ENCODE measurements around the gene DBNDD2.
A peak's percentile ranks its signal among the peaks of the same experiment; 100 is the strongest.

Gene DBNDD2

GRCh38 chr20:45373353-45374100, 34.6 kb upstream of the DBNDD2 start (continued):
- TF ChIP-seq ZNF513 (tag by site-specific recombination; IDR thresholded peaks at IDR 0.05) = no peak
- TF ChIP-seq EGR2 (tag by site-specific recombination; IDR thresholded peaks at IDR 0.05; ENCODE audit: low read depth) = no peak
- no peak for TF ChIP-seq SP3 (tag by site-specific recombination; IDR thresholded peaks at IDR 0.05)
- TF ChIP-seq ZNF488 (tag by site-specific recombination; IDR thresholded peaks at IDR 0.05) = no peak
- no peak for TF ChIP-seq ZNF514 (tag by site-specific recombination; IDR thresholded peaks at IDR 0.05)
- TF ChIP-seq ZNF148 (tag by site-specific recombination; IDR thresholded peaks at IDR 0.05; ENCODE audit: borderline replicate concordance) = no peak
- TF ChIP-seq ZNF747 (tag by site-specific recombination; IDR thresholded peaks at IDR 0.05) = no peak
- TF ChIP-seq ZNF10 (tag by site-specific recombination; IDR thresholded peaks at IDR 0.05) = 0 out of 2 replicates have a peak, but pooled peaks have one; percentile 56
- no peak for TF ChIP-seq HOXA7 (CRISPR knock-in tag; IDR thresholded peaks at IDR 0.05; ENCODE audit: borderline replicate concordance)
- no peak for TF ChIP-seq ZNF776 (tag by site-specific recombination; IDR thresholded peaks at IDR 0.05; ENCODE audit: borderline replicate concordance)
- no peak for TF ChIP-seq ZNF560 (tag by site-specific recombination; IDR thresholded peaks at IDR 0.05; ENCODE audit: borderline replicate concordance)
- TF ChIP-seq ZNF664 (tag by site-specific recombination; IDR thresholded peaks at IDR 0.05) = no peak
- TF ChIP-seq TSHZ1 (tag by site-specific recombination; IDR thresholded peaks at IDR 0.05; ENCODE audit: borderline replicate concordance) = no peak
- no peak for TF ChIP-seq ZNF677 (tag by site-specific recombination; IDR thresholded peaks at IDR 0.05)
- TF ChIP-seq ZXDB (tag by site-specific recombination; IDR thresholded peaks at IDR 0.05) = no peak
- no peak for TF ChIP-seq ZNF704 (tag by site-specific recombination; IDR thresholded peaks at IDR 0.05)
- TF ChIP-seq OVOL3 (tag by site-specific recombination; IDR thresholded peaks at IDR 0.05) = no peak
- no peak for TF ChIP-seq ZNF404 (tag by site-specific recombination; IDR thresholded peaks at IDR 0.05)
- no peak for TF ChIP-seq ZNF837 (tag by site-specific recombination; IDR thresholded peaks at IDR 0.05)
- no peak for TF ChIP-seq HOXC10 (CRISPR knock-in tag; IDR thresholded peaks at IDR 0.05)
- no peak for TF ChIP-seq ZFP3 (tag by site-specific recombination; IDR thresholded peaks at IDR 0.05; ENCODE audit: low read depth)

All from HEK293 (cell line).